GM21390 (cell line): ENCODE data around the gene GPC6.
"Not testable (repeated sequence)": the region's sequence is repeated elsewhere in the genome, so short reads cannot be mapped to it uniquely, and the experiment has no call there.

ENCODE experiments used
- ATAC-seq: cut with Tn5 transposase; IDR thresholded peaks from one replicate; pipeline ENCODE4 v1.9.1; 2021; ENCODE audit not compliant: unreplicated experiment

Gene GPC6

DNA sequence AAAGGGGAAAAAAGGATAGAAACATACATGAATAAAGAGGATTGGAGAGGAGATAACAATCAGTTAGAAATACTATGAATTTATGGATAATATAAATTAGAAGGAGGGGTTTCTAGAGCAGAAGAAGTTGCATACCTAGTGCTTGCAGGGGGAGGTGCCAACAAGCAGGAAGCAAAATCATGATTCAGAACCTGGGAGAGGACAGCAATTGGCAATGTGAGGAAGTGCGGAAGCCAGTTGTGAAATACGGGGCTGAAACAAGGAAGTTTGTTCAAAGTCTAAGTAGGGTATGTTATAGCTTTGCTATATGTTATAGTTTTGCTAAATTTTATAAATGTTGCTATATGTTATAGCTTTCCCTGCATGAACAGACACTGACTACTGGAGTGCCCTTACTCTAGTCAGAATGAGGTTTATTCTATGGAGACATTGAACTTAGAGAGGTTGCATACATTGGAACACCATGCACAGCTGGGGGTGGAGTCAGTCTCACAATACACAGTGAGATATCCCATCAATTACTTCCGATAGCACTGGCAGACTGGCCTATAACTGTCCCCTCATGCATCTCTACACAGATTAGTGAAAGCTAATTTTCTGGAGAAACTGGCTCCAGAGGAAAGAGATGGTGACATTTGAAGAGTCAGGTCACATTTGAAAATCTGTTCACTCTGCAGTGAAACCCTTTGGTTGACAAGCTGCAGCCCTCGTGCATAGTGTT lies 92.1 kb downstream of the GPC6 start:
- ATAC-seq = no peak

DNA sequence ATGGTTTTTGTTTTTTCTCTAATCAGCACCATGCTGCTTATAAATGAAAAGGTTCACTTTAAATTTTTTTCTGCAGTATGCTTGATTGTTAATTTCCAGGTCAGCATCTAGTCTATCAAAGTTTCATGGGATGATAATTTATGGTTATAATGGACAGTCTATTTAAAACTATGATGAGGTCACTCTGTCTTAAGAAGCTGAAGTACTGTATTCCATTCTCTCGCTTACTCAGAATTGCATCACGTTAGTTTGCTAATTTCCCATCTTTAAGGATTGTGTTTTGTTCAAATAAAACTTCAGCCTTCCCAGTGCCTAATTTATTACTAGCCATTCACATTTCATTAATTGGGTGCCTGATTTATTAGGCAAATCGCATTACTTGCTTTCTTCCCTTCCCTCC lies 94.3 kb downstream of the GPC6 start:
- no peak for ATAC-seq

DNA sequence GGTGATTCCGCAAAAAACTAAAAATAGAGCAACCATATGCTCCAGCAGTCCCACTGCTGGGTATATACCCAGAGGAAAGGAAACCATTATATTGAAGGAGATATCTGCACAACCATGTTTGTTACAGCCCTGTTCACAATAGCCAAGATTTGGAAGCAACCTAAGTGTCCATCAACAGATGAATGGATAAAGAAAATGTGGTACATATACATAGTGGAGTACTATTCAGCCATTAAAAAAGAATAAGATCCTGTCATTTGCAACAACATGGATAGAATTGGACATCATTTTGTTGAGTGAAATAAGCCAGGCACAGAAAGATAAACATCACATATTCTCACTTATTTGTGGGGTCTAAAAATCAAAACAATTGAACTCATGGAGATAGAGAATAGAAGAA lies 97.3 kb downstream of the GPC6 start:
- ATAC-seq = not testable (repeated sequence)

DNA sequence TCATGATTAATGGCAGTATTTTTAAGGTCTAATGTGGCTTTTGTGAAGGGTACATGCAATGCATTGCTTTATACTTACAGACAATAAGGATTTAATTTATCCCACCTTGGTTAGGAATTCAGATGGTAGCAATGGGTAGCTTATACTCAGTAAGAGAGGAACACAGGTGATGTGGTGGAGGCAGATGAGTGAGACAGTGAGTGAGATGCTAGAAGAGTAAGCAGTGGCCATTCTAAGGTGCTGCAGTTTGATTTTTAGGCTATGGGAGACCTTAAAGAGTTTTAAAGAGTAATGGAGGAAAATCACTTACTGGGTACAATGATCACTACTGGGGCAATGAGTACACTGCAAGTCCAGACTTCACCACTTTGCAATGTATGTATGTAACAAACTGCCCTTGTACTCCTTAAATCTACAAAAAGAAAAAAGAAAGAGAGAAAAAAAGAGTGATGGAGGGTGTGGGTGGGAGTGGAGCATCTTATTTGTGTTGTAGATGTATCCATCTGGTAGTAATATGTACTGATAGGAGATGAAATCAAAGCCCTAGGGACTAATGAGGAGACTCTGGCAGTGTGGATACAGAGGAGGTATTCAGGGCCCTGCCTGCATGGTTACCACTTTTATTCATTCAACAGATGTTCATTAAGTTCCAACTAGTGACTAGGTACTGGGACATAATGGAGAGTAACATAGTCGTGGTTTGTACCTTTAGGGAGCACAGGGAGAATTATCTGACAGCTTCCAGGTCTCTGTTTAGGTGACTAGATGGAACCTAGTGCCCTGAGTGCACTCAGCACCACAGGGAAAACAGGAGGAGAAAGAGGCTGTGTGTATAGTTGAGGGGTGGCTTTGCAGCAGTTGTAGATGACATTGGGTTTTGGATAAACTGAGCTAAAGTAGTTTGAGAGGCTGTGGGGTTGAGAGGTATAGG lies 99.0 kb downstream of the GPC6 start:
- no peak for ATAC-seq

DNA sequence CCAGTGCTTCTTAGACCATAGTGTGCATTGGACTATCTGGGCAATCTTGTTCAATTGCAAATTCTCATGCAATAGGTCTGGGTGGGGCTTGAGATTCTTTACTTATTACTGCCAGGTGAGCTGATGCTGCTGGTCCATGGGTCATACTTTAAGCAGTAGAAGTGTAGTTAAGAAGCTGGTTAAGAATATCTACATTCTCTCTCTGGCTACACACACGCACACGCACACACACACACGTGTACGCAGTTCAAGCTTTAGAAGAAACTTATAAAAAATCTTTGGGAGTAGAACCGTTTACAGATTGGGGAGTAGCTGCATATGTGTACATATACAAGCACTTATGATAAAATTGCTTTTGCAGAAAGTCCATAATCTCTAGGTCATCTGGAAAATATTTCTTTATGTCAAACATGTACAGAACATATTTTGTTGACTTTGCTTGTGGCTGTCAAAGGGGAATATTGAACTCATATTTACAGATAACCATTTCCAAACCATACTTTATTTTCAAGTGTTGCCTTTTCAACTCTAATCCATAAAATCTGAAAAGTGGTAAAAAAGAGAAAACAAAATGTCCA lies 99.7 kb downstream of the GPC6 start:
- ATAC-seq = no peak

DNA sequence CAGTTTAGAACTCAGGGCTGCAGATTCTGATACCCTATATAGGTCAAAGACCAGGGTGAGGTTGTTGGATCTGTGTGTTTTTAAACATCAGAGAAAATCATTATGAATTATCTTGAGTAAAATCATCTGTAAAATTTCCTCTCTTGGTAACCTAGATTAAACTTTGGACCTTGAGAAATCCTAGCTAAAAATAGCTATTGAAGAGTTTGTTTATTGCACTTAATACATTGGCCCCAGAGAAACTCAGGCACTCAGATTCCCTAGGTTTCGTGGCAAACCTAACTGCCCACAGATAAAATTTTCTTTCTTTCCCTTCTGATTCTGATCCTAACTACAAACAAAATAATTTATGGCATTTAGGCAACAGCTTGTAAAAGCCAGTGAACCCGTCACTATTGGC lies 102.3 kb downstream of the GPC6 start:
- no peak for ATAC-seq

DNA sequence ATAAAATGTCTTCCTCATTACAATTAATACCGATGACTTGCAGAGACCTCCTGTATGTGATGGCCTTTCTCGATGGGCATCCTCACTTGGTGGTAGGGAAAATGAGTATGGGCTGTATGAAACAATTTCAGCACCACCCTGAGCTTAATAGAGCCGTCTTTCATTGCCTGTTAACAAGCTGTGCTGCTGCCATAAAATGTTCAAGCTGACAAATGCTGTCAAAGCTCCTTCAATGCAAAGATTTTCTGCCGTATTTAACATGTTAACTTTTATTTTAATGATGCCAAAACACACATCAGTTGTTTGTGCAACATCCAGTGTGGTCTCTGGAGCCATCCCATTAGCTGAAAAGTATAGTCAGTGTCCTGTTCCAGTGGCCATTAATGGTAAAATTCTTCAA lies 110.1 kb downstream of the GPC6 start:
- ATAC-seq = no peak

DNA sequence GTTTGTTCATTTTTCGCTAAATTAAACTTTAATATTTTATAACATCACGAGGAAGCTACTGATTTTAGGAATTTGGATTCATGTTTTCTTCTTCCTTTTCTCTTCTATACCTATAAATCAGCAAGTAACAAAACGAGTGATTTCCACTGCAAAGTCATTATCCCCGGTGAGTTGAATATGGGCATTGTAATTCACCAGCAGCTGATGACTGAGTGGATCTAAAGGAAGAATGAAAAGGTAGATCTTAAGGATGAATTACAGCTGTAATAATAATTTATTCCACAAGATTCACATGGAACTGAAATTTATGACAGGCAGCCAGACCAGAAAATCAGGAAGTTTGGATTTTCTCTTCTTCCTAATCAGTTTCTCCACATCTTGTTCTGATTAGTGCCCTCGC lies 111.4 kb downstream of the GPC6 start:
- ATAC-seq = no peak

DNA sequence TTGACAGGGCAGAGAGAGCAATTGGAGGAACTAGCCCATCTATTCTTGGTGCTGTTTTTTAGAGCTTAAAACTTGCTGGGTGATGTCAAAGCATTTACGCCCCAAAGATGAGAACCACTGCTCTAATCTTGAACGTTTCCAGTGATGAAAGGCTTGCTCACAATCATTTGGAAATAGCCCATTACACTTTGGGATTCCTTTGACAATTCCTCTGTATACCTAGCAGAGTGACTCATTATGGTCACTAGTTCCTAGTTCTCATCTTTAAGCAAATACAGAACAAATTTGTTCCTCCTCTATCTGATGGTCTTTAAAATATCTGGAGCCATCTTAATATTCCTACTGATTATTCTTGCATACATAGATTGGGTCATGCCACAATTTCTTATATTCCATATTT lies 112.3 kb downstream of the GPC6 start:
- no peak for ATAC-seq

DNA sequence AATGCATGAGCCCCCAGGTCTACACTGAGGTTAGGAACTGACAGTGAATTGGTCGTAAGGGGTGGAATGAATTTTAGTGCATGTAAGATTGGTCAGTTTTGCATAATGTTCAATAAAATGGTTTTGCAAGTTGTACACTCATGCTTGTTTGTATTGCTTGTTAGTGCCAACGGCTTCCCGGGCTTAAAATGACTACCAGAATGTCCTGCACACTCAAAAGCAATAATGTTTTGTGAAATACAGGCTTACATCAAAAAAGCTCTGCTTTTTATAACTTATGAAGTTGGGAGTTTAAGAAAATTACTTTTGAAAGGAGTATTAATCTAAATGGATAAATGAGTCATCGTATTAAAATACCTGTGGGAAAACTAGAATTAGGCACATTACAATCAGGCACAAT lies 112.9 kb downstream of the GPC6 start:
- no peak for ATAC-seq

DNA sequence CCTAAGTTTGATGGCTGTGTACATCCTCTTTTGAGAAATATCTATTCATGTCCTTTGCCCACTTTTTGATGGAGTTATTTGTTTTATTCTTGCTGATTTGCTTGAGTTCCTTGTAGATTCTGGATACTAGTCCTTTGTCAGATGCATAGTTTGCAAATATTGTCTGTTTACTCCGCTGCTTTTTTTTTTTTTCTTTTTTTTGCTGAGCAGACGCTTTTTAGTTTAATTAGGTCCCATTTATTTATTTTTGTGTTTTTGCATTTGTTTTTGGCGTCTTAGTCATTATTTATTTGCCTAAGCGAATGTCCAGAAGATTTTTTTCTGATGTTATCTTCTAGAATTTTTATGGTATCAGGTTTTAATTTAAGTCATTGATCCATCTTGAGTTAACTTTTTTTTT lies 114.9 kb downstream of the GPC6 start:
- ATAC-seq = no peak

DNA sequence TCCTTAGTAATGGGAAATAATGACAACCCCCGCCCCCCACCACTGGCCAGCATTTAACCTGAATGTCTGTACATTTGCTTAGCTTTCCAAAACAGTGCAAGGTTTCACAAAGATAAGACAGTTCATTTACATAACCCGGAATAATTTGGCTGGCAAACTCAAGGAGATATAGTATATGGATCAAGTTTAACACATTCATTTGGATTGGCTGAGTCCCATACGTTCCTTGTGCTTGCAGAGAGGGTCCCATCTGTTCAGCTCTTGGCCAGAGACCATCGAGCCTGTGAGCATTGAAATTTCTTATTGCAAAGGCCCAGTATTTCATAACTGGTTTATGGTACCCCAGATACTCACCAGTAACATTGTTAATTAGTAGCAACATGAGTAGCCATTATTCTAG lies 116.5 kb downstream of the GPC6 start:
- no peak for ATAC-seq

DNA sequence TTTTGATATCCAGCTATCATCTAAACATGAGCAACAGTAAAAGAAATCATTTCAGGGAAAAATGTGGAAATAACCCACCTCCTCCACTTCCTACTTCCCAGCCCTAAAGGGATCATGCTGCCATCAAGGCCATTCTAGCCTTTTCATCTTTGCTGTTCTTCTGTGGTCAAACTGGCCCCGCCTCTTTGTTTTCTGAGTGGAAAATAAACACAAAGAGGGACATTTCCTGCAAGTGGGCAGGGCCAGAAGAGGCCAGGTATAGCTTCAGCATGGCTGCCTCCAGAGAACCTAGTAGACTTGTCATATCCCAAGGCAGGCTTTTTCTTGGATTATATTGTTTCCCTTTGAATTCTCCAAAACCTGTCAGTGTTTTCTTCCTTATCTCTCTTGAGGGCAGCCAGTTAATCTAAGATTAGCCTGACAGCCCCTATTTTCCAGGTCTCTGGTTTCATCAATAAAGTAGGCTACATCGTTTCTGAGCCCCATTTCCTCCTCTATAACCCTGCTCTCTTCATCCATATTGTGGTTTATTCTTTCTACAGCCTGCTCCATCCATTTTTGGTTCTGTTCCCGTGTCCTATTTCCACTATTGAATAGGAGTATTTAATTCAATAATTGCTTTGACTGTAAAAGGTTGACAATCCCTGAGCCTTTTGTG lies 117.6 kb downstream of the GPC6 start:
- no peak for ATAC-seq

DNA sequence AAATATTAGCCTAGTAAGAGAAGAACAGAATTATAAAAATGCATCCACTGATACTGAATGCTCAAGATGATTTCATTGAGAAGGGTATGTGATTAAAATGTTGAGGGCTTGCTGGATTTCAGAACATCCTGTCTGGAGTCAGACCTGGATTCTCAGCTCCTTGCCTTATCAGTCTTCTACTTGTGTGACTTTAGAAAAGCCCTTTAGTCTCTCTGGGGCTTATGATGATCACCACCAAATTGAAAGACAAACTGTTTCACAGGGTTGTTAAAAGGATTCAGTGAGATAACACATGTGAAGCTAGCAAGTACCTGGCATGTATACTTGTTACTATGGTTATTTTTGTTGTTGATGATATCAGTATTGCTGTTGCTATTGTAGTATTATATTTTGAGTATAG lies 118.4 kb downstream of the GPC6 start:
- no peak for ATAC-seq

DNA sequence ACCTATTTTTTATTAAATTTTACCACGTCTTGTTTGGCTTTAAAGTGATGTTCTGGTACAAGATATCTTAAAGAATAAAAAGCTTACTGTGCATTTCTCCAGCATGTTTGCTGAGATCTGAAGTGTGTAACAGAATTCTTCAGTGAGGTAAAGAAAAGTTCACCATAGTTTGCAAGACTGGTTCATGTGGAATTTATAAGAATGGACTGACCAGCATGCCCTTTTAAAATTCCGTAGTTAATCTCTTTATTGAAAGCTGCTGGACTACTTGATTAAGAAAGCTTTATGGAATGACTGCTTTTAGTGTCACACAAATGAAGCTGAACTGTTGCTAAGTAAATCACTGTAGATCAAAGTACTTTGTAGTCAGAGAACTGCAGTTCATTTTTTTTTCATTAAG lies 119.2 kb downstream of the GPC6 start:
- no peak for ATAC-seq

DNA sequence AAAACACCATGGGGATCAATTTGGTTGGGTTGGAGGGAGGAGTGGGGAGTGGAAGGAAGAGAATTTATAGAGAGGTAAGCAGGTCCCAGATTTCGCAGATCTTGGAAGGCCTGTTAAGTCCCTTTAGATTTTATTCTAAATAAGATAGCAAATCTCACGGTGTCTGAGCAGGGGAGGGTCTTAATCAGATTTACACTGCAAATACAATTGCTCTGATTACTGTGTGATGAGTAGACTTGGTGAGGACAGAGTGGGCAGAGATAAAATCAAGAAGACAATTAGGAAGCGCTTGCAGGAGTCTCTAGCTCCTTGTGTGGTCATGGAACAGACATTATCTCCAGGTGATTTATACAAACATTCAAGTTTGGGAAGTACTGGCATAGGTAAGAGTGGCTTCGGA lies 126.0 kb downstream of the GPC6 start:
- no peak for ATAC-seq

DNA sequence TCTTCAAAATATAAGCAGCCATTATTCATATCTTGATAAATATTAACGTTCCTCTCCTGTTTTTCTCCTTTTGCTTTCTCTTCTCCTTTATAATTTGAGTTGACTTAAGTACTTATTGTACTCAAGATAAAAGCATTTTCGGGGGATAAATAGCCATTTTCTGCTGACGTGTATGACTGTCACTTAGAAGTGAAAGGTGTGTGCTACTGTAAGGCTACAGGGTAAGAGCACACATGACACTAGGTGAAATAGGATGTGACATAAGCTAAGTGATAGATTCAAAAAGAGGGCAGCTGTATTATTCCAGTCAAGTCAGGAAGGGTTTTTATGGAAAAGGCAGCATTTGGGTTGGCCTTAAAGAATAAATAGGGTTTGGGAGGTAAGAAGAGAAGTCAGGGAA lies 128.5 kb downstream of the GPC6 start:
- ATAC-seq = no peak

DNA sequence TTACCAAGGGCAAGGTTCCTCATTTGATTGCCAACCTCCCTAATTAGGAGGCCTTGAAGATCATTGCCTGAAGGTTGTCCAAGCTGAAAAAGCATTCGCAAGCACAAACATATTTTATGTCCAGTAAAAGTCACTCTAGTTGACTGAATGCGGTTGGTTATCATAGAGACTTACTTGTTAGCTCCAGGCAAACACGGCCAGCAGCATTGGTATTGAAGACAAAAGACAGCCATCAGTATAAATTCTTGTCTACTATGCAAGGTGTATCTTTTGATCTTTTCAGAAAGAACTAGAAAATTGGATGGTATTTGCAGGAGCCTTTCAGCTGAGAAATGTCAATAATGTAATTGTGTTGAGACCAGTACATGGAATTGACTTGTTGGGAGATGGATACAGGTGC lies 129.9 kb downstream of the GPC6 start:
- ATAC-seq = no peak

DNA sequence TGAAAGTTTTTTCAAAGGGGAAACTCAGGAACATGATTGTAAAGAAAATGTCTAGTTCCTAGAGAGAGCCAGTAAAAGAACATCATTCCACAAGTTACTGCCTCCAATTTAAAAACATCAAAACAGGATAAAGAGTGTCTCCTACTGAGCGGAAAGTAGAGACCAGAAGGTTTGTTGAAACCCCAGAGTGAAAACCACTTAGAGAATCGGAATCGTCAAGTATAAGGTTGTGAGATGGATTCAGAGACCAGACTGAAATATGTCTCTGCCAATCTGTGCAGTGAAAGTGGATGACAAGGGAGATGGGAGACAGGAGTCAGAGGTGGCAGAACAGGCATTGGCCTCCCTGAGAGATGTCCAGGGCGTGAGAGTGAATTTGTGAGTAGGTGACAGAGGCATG lies 133.4 kb downstream of the GPC6 start:
- no peak for ATAC-seq

DNA sequence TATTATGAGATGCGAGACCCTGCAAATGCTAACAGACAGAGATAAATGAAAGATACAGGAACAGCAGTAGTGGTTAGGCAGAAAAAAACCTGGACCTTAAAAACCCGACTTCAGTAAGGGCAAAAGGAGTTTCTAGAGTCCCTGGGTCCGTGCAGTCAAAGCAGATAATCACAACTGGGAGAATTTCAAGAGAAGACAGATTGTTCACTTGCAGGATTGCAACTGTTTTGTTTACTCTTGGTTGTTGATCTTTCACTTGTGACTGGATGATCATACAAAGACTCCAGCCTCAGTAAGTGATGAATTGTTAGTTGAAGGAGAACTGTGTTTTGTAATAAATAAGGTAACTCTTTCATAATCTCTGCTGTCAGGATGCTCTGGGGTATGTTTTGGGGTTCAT lies 135.1 kb downstream of the GPC6 start:
- no peak for ATAC-seq

DNA sequence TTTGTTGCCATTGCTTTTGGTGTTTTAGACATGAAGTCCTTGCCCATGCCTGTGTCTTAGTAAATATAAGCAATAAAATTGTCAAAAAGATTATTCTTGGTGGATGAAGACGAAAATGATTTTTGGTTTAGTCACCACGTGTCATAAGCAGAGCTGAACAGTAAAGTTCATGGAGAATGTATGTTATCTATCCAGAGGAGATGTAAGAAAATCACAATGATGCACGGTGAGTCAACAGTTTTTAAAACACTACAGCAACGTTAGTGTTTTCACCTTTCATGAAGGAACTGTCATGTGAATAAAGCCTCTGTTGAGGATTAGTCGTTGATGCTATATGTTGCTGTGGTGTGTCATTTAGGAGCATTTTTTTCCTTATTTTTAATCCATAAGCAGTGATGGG lies 137.6 kb downstream of the GPC6 start:
- ATAC-seq = no peak

DNA sequence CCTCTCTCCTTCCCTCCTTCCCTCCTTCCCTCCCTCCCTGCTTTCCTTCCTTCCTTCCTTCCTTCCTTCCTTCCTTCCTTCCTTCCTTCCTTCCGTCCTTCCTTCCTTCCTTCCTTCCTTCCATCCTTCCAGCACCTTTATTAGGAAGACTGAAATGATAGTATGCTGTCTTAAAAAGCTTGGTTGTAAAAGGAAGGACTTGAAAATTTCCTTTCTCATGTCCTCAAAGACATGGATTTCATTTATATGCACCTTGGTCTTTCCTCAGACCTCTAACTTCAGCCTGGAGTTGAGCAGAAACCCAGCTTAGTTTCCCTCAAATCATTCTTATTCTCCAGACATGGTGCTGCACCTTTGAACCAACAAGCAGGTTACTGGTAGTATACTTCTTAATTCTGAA lies 141.7 kb downstream of the GPC6 start:
- no peak for ATAC-seq
